CD4-positive, alpha-beta T cell treated with Interleukin-15 for 1 hour (primary cell): ENCODE results near the gene LAMA5.

ENCODE experiments used
- DNase-seq: peaks from one replicate; pipeline ENCODE4 v3.0.0-alpha.2; 2020

The LAMA5 gene, protein sequence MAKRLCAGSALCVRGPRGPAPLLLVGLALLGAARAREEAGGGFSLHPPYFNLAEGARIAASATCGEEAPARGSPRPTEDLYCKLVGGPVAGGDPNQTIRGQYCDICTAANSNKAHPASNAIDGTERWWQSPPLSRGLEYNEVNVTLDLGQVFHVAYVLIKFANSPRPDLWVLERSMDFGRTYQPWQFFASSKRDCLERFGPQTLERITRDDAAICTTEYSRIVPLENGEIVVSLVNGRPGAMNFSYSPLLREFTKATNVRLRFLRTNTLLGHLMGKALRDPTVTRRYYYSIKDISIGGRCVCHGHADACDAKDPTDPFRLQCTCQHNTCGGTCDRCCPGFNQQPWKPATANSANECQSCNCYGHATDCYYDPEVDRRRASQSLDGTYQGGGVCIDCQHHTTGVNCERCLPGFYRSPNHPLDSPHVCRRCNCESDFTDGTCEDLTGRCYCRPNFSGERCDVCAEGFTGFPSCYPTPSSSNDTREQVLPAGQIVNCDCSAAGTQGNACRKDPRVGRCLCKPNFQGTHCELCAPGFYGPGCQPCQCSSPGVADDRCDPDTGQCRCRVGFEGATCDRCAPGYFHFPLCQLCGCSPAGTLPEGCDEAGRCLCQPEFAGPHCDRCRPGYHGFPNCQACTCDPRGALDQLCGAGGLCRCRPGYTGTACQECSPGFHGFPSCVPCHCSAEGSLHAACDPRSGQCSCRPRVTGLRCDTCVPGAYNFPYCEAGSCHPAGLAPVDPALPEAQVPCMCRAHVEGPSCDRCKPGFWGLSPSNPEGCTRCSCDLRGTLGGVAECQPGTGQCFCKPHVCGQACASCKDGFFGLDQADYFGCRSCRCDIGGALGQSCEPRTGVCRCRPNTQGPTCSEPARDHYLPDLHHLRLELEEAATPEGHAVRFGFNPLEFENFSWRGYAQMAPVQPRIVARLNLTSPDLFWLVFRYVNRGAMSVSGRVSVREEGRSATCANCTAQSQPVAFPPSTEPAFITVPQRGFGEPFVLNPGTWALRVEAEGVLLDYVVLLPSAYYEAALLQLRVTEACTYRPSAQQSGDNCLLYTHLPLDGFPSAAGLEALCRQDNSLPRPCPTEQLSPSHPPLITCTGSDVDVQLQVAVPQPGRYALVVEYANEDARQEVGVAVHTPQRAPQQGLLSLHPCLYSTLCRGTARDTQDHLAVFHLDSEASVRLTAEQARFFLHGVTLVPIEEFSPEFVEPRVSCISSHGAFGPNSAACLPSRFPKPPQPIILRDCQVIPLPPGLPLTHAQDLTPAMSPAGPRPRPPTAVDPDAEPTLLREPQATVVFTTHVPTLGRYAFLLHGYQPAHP (N-terminal part only)

DNA sequence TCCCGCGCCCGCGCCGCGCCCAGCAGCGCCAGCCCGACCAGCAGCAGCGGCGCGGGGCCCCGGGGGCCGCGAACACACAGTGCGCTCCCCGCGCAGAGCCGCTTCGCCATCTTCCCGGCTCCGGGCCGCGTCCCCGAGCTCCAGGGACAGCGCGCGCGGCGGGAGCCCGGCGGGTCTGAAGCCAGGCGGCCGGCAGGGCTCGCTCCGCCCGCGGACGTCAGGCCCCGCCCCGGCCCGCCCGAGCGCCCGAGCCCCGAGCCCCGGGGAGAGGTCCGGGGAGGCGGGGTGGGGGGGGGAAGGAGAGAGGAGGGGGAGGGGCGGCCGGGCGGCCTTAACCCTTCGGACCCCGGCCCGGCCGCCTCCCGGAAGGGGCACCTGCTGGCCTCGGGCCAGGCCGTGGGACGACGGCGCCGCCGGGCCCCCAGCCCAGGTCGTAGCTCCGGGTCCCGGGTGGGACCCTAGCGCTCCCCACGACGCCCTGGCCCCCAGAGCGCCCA lies at the start of gene LAMA5:
TSS of gene LAMA5 (minus strand) at position 177 of the 497 bp plus-strand sequence. CDS start at position 110, 67 bp downstream.
- DNase-seq: no peak

DNA sequence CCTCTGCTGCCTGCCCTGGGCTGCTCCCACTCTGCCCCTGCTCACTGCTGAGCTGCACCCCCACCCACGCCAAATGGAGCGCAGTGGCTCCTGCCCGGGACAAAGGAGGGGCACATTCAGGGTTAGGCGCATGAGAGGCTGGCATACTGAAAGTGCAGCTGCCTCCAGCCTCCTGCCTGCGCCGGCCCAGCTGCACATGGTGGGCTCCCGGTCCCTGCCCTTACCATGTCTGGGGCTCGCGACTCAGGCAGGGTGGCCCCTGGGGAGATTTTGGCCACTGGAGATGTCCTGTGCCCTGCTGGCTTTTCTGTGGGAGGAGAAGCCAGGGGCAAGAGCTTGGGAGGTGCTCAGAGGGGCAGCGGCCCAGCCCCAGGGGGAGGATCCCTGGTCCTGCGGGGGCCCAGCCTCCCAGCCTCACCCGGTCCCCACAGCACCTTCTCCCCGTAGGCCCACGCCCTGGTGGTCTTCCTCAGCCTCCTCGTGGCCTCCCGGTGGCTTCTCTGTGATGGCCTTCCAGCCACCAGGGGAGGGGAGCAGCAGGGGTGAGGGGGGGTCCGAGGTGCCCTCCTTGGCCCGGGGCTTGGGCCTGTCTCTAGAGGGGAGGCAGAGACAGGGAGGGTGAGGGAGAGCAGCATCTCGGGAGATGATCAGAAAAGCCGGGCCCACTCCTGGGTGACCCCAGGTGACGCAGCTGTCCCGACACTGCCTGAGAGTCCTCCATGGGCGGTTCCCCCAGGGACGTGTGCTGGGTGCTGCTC lies 48.4 kb upstream of the LAMA5 start:
- no peak for DNase-seq

- DNase-seq: no peak
Observed at GRCh38 chr20:62413896-62414481, 46.9 kb upstream of the LAMA5 start.

- no peak for DNase-seq
Observed at GRCh38 chr20:62413025-62413570, 46.0 kb upstream of the LAMA5 start.

DNA sequence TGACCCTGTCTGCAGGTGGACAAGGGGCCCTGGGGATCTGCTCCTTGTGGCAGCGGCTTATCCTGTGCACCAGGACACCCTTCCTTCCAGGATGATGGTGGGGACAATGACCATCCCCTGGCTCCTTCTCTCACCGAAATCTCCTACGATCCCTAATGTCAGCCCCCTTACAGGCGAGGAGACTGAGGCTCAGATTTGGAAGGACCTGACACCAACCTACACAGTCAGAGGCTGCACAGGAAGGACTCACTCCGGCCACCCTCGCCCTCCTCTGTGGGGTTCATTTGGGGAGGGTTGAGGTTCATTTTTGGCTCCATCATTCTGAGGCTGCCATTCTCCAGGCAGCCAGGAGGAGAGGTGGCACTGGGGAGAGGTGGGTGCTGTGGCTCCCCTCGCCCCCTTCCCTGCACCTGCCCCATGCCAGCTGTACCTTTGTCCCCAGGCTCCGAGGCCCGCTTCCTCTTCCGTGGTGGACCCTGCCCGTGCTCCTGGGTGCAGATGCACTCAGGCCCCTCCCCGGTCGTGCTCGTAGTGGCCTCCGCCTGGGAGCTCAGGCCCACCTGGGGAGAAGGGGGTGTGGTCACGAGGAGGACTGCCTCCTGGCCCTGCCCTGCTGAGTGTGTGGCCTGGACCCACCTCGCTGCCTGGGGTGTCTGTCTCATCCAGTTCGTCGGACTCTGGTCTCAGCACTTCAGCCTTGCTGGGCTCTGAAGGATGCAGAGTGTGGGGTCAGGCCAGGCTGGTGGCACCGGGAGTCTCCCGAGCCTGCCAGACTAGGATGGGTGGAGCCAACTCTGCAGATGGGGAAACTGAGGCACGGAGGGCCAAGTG lies 45.3 kb upstream of the LAMA5 start:
- no peak for DNase-seq

DNA sequence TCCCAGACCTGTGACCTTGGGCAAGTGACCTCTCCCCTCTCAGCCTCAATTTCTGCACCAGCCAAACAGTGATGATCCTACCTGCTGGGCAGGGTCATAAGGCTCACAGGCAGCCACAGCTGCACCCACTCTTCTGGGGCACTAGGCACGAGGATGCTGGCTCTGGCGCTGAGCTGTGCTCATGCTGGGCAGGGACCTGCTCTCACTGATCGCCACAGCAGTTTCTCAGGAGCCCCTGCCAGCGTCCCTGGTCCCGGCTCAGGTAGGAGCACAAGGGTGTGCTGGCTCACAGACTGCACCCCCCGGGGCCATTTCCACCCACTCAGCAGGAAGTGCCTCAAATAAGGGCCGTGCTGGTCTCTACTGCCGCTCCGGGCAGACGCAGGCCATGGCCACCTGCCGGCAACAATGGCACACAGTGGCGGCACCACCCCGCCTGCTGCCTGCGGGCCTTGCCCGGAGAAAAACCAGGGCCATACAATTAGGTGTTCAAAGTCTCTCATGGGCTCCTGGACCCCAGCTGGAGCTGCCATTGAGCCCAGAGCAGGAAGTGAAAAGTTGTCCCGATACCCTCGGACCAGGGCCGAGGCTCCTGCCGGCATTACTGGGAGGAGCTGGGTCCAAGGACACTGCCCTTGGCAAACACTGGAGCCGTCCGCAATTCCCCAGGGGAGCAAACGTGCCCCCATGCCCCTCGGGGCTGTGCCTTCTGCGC lies 44.5 kb upstream of the LAMA5 start:
- DNase-seq: no peak

- DNase-seq: no peak
Observed at GRCh38 chr20:62410746-62411478, 43.8 kb upstream of the LAMA5 start.

DNA sequence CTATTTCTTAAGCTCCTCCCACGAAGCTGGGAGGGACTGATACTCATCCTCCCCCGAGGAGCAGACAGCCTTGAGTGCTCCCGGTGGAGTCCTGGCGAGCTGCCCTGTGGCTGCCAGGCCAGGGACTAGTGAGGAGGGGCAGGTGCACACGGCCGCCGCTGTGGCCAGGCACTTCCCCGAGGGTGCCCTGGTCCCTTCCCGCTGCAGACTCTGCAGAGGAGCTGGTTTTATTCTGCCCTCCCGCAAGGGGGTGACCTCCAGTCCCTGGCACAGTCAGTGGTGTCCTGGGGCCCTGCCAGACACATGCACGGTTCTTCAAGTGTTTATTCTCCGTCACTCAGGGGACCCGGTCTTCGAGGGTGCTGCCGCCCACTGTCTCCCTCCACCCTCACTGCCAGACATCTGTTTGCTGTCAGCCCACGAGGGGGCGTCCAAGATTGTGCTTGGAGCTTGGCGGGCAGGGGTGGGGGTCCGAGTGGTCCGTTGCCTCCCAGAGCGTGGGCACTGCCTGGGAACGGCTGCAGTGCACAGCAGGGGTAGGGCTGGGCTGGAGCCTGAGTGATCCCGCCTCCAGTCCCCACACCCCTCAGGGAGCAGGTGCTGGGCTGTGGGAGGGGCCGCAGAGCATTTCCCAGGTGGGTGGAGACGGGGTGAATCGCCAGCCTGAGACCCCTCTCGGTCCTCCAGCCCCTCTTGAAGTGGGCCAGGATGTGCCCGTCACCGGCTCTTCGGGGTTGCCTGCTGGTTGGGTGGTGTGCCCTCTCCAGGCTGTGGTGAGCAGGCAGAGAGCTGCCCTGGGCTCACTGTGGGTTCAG lies 43.0 kb upstream of the LAMA5 start:
- DNase-seq: peak; percentile 23

DNA sequence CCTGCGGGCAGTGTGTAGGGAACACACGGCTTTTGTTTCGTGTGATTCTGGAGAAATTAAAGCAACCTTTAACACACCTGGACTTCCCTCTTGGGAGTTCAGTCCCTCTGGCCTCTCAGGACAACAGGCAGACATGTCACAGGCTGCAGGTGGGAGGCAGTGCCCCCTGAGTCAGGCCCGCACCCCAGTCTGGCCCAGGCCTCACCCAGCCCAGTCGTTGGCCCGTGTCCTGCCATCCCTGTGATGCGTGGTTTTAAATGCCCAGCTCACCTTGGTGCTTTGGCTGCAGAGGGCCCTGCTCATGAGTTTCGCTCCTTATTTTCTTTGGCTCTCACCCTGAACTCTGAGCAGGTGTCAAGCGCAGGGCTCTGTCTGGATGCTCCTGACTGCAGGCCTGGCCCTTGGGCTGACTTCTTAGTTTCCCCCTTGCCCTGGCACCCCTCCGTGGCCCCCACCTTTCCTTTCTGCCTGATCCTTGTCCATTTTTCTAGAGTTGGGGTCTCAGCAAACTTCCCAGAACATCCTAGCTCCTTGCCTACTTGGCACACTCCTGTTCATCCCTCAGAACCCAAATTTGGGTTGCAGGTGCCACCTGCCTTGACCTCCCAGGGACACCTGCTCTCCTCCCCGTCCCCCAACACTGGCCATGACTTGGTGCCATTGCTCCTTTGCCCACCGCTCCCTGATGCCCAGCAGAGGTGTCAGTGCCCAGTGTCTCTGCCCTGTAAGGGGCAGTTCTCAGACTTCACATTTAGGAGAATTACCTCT lies 42.2 kb upstream of the LAMA5 start:
- DNase-seq: no peak

DNA sequence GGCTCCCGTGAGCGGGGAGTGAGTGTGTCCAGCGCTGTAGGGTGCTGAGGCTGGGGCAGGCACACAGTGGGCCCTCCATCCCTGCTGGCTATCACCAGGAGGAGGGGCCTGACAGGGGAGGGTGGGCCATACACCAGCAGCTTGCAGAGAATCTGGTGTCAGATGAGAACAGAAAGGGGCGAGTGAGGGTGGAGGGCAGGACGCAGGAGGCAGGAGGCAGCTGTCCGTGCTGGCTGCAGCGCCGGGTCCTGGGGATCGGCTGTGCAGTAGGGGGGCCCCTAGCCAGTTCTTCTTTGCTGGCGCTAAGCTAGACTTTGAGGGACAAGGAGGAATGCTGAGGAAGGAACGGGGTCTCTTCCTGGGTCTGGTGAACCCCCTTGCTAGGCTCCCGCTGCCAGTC lies 41.5 kb upstream of the LAMA5 start:
- DNase-seq: no peak

DNA sequence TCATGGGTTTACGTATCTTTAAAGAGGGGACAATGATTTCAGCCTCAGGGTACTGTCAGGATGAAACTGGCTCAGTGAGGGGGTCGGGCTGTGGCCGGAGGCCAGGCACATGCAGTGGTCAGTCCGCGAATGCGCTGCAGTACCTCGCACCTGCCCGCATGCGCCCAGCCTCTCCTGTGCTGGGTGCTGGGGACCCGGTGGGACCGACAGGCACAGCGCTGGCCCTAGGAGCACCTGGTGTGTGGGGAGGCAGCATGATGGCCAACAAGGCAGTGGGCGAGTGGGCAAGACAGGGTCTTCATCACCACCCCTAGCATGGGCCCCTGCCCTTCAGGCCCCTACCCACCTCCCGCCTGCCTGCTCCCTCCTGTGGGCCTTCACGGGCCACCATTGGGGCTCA lies 40.9 kb upstream of the LAMA5 start:
- DNase-seq: no peak

- DNase-seq: peak; percentile 93
Observed at GRCh38 chr20:62407221-62407992, 40.3 kb upstream of the LAMA5 start, which contains the start of gene CABLES2. Gene CABLES2 (minus strand): TSS chr20:62407285. CDS start chr20:62407276, 9 bp downstream.

DNA sequence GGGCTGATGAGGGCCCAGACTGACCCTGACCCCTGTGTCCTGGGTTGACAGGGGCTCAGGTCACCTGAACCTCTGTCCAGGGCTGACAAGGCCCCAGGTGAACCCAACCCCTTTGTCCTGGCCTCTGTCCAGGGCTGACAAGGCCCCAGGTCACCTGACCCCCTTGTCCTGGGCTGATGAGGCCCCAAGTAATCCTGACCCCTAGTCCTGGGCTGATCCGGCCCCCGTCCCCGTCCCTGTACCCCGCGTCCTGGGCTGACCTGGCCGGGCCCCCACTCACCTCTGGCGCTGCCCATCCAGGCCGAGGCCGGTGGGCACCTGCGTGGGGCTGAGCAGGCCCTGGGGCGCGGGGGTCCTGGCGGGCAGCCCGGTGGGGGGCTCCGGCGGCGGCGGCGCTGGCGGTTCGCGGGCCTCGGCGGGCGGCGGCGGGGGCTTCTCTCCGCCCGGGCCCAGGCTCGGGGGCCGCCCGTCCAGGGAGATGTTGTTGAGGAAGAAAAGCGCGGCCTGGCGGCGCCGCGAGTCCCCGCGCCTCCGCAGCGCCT lies 39.6 kb upstream of the LAMA5 start:
- DNase-seq: no peak

DNA sequence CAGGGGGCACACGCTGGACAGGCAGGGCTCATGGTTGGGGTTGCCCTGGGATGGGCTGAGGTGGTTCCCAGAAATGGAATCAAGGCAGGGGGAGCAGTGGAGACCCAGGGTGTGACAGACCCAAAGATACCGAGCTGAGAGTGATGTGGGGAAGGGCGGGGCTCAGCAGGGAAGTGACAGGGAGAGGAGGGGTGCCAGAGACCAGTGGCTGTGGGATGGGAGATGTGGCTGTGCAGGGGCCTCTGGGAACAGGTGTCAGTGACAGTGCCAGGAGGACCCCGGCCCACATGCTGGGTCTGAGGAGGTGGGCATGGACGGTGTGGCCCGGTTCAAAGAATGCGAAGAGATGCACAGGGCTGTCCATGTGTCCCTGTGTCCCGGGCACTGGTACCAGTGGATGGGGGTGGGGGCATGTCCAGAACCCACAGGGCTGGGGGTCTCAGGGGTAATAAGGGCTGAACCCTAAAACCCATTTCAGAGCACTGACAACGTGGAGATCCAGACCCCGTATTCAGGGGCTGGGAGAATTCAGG lies 38.9 kb upstream of the LAMA5 start:
- no peak for DNase-seq

GRCh38 chr20:62405108-62405980 lies 38.2 kb upstream of the LAMA5 start:
- DNase-seq: peak; percentile 27
